CD4-positive, alpha-beta T cell treated with Interleukin-10 for 1 hour (primary cell): ENCODE measurements around the gene KIF18B.

Source experiments
- DNase-seq: peaks from one replicate; pipeline ENCODE4 v3.0.0-alpha.2; 2020

Gene KIF18B

GRCh38 chr17:44933824-44934744, 13.5 kb downstream of the KIF18B start:
- DNase-seq = no peak

- no peak for DNase-seq
Observed at GRCh38 chr17:44932787-44933097, 14.8 kb downstream of the KIF18B start.

- no peak for DNase-seq
Observed at GRCh38 chr17:44932096-44932786, 15.3 kb downstream of the KIF18B start.

GRCh38 chr17:44931376-44931775, 16.2 kb downstream of the KIF18B start:
- no peak for DNase-seq

GRCh38 chr17:44930667-44931066, 16.9 kb downstream of the KIF18B start:
- DNase-seq = no peak

- DNase-seq = no peak
Observed at GRCh38 chr17:44928950-44929720, 18.4 kb downstream of the KIF18B start.

- no peak for DNase-seq
Observed at GRCh38 chr17:44928136-44928535, 19.4 kb downstream of the KIF18B start.

- DNase-seq = no peak
Observed at GRCh38 chr17:44927696-44928095, 19.9 kb downstream of the KIF18B start.

GRCh38 chr17:44926821-44927525, 20.6 kb downstream of the KIF18B start:
- DNase-seq = no peak

GRCh38 chr17:44925731-44926697, 21.6 kb downstream of the KIF18B start:
- DNase-seq = no peak

GRCh38 chr17:44924107-44924544, 23.4 kb downstream of the KIF18B start:
- DNase-seq = no peak

GRCh38 chr17:44922746-44923470, 24.7 kb downstream of the KIF18B start:
- no peak for DNase-seq

- no peak for DNase-seq
Observed at GRCh38 chr17:44922136-44922535, 25.4 kb downstream of the KIF18B start.

GRCh38 chr17:44921122-44921882, 26.3 kb downstream of the KIF18B start:
- DNase-seq = no peak

GRCh38 chr17:44920565-44920940, 27.0 kb downstream of the KIF18B start:
- no peak for DNase-seq

- peak; percentile 61 for DNase-seq
Observed at GRCh38 chr17:44919885-44920564, 27.5 kb downstream of the KIF18B start.

- DNase-seq = no peak
Observed at GRCh38 chr17:44919411-44919810, 28.2 kb downstream of the KIF18B start.

GRCh38 chr17:44918006-44918405, 29.6 kb downstream of the KIF18B start:
- DNase-seq = no peak

GRCh38 chr17:44917456-44917855, 30.1 kb downstream of the KIF18B start:
- DNase-seq = no peak
